HEK293 (cell line): ENCODE data around the gene KANK4.

Source experiments
- ZBTB7A ChIP-seq: fragments of 450-650 bp; formaldehyde crosslinking; IDR thresholded peaks from 2 replicates; pipeline ENCODE4 v1.5.1; 2016; ENCODE audit warnings: low read depth, missing biosample characterization, missing genetic modification characterization
- ZNF239 ChIP-seq: fragments of 450-650 bp; formaldehyde crosslinking; IDR thresholded peaks from 2 replicates; pipeline ENCODE4 v1.5.1; 2016; ENCODE audit warnings: missing biosample characterization, missing genetic modification characterization
- ZNF639 ChIP-seq: fragments of 450-650 bp; formaldehyde crosslinking; IDR thresholded peaks from 2 replicates; pipeline ENCODE4 v1.5.1; 2016; ENCODE audit warnings: missing biosample characterization, missing genetic modification characterization
- ZNF654 ChIP-seq: fragments of 450-650 bp; formaldehyde crosslinking; IDR thresholded peaks from 2 replicates; pipeline ENCODE4 v1.5.1; 2016; ENCODE audit warnings: low read depth, missing biosample characterization, missing genetic modification characterization
- ZNF785 ChIP-seq: fragments of 450-650 bp; formaldehyde crosslinking; IDR thresholded peaks from 2 replicates; pipeline ENCODE4 v1.5.1; 2016; ENCODE audit warnings: missing biosample characterization, missing genetic modification characterization
- TF ChIP-seq, protein P1 (sequence below): fragments of 450-650 bp; formaldehyde crosslinking; IDR thresholded peaks from 2 replicates; pipeline ENCODE4 v1.5.1; 2016; ENCODE audit warnings: missing biosample characterization, missing genetic modification characterization
- TF ChIP-seq, protein P2 (sequence below): fragments of 450-650 bp; formaldehyde crosslinking; IDR thresholded peaks from 2 replicates; pipeline ENCODE4 v1.5.1; 2016; ENCODE audit warnings: missing biosample characterization, missing genetic modification characterization

DNA sequence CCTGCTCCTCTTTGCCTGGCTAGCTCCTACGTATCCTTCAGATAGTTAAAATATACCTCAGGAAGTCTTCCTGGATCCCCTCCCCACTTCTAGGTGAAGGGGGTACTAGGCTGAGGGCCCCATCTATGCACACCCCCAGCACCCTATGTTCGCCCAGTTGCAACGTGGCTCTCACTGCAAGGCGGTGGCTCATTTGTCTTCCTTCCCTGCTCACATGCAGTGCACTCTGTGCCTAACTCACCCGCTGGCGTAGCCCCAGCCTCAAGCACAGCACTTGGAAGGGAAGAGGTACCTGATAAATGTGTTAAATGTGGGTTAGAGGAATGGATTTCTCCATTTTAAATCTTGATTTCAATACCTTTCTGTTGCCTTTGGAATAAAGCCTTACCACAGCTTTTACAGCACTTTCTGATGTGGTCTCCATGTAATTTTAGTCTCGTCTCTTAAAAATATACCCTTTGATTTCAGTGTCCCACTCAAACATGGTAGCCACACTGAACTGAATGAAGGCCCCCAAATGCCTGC is 85.2 kb downstream of the KANK4 start:
- TF ChIP-seq ZBTB7A (tag by site-specific recombination) = no peak
- TF ChIP-seq, protein P1, sequence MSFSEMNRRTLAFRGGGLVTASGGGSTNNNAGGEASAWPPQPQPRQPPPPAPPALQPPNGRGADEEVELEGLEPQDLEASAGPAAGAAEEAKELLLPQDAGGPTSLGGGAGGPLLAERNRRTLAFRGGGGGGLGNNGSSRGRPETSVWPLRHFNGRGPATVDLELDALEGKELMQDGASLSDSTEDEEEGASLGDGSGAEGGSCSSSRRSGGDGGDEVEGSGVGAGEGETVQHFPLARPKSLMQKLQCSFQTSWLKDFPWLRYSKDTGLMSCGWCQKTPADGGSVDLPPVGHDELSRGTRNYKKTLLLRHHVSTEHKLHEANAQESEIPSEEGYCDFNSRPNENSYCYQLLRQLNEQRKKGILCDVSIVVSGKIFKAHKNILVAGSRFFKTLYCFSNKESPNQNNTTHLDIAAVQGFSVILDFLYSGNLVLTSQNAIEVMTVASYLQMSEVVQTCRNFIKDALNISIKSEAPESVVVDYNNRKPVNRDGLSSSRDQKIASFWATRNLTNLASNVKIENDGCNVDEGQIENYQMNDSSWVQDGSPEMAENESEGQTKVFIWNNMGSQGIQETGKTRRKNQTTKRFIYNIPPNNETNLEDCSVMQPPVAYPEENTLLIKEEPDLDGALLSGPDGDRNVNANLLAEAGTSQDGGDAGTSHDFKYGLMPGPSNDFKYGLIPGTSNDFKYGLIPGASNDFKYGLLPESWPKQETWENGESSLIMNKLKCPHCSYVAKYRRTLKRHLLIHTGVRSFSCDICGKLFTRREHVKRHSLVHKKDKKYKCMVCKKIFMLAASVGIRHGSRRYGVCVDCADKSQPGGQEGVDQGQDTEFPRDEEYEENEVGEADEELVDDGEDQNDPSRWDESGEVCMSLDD = no peak
- TF ChIP-seq ZNF639 (tag by site-specific recombination) = no peak
- no peak for TF ChIP-seq ZNF654 (tag by site-specific recombination)
- TF ChIP-seq ZNF785 (tag by site-specific recombination) = no peak
- TF ChIP-seq ZNF239 (tag by site-specific recombination) = no peak
- TF ChIP-seq, protein P2, sequence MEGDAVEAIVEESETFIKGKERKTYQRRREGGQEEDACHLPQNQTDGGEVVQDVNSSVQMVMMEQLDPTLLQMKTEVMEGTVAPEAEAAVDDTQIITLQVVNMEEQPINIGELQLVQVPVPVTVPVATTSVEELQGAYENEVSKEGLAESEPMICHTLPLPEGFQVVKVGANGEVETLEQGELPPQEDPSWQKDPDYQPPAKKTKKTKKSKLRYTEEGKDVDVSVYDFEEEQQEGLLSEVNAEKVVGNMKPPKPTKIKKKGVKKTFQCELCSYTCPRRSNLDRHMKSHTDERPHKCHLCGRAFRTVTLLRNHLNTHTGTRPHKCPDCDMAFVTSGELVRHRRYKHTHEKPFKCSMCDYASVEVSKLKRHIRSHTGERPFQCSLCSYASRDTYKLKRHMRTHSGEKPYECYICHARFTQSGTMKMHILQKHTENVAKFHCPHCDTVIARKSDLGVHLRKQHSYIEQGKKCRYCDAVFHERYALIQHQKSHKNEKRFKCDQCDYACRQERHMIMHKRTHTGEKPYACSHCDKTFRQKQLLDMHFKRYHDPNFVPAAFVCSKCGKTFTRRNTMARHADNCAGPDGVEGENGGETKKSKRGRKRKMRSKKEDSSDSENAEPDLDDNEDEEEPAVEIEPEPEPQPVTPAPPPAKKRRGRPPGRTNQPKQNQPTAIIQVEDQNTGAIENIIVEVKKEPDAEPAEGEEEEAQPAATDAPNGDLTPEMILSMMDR (tag by site-specific recombination) = no peak
